Activated T-cell treated with anti-CD3 and anti-CD28 coated beads, Interleukin-2, amount 50 U/mL, for 48 hours (primary cell): ENCODE data around the gene TEX48.

ENCODE experiments used
- DNase-seq, 2 experiments: peaks; one replicate each; pipeline ENCODE4 v3.0.0-alpha.2; 2020

TEX48 gene

DNA sequence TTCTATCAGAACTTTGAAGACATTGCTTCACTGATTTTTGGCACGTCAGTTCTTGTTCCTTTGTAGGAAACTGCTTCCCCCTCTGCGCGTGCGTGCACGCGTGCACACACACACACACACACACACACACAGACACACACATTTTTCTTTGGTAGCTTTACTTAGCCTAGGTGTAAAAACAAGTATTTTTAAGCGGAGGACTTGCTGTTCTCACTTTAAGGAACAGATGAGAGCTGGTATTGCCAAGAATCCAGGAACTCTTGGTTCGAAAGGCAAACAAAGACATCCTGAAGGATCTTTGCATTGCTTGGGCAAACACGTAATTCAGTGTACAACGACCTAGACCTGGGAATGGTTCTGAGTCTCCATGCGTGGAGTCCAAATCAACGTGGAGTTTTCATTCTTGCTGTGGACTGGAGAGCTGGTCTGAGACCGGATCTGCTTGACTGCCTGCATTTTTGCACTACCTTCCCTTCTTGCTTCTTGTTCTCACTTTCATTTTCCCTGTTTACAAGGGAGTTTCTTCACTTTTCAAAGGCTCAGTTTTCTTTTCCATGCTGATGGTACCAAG is 62.7 kb downstream of the TEX48 start:
- DNase-seq = no peak

DNA sequence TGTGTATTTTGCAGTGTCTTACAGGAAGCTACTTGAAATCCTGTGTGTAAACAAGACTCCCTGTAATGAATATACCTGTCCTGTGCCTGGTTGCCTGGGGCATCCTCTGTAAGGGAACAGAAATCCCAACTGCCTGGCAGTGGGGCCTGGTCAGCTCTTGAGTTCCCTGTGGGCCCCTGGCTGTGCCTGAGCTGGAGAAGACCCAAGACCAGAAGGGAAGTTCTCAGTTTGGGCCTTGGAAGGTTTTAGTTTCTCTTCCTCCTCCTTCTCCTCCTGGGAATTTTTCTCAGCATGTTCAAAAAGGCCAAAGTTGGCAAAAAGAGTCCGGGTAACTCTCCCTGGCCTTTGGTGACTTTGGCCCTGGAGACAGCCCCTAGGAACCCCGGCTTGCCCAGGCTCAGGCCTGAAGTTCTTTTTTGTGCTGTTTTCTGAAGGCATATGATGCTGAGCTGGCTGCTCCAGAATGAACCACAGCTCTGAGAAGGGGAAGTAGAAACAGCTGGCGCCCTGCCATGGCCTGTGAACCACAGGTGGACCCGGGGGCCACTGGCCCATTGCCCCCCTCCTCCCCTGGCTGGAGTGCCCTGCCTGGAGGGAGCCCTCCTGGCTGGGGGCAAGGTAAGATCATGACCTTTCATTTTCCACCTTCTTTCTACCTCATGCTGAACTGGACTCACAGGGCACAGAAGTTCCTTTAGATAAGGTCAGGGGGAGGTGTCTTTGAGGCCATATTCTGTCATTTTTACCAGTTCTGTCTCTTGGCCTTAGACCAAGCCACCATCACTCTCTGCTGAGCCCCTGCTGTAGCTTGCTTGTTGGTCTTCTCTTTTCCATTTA is 65.1 kb downstream of the TEX48 start:
- DNase-seq = no peak
